PC-3 (cell line): ENCODE data around the gene CROCC.

Experiments
- EZH2 ChIP-seq: fragments of 300-600 bp; sonication (generic); IDR thresholded peaks from one replicate; pipeline ENCODE4 v1.6.1; 2017; ENCODE audit warnings: antibody characterized with exemption, mild to moderate bottlenecking, low read length; ENCODE audit not compliant: unreplicated experiment
- EZH2phosphoT487 ChIP-seq: fragments of 300-600 bp; sonication (generic); IDR thresholded peaks from 2 replicates; pipeline ENCODE4 v1.6.1; 2018; ENCODE audit warnings: mild to moderate bottlenecking, antibody characterized with exemption, low read length, borderline replicate concordance
- TF ChIP-seq, protein P1 (sequence below): fragments of 300-600 bp; sonication (generic); conservative IDR thresholded peaks from 2 replicates; pipeline ENCODE4 v1.5.1; 2017; ENCODE audit warnings: antibody characterized with exemption, low read depth, mild to moderate bottlenecking, low read length

DNA sequence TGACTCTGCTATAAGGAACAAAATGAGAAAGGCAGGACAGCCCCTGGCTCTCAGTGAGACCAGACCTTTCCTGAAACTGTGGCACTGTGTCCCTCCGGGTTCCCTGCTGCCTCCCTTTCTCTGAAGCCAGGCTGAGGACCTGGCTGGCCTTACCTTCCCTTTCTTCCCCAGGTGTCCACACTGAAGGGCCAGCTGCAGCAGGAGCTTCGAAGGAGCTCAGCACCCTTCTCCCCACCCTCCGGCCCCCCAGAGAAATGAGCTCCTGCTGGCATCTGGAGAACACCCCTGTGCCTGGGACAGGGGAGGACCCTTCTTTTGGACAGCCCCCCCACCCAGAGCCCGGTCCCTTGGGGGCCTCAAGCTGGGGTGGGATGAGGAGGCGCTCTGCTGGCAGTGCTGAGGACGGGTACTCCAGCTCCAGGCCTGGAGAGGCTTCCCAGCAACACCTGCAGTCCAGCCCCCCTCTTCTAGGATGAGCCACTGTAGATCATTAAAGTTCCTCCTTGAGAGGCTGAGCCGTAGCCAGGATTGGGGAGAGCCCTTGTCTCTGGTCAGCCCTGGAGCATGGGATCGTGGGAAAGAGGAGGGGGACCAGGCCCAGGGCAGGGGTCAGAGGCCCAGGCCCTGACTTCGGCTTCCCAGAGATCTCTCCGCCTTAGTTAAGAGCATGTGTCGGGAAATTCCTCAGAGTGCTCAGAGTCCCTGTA lies 50.6 kb downstream of the CROCC start:
- TF ChIP-seq EZH2 = no peak
- TF ChIP-seq, protein P1, sequence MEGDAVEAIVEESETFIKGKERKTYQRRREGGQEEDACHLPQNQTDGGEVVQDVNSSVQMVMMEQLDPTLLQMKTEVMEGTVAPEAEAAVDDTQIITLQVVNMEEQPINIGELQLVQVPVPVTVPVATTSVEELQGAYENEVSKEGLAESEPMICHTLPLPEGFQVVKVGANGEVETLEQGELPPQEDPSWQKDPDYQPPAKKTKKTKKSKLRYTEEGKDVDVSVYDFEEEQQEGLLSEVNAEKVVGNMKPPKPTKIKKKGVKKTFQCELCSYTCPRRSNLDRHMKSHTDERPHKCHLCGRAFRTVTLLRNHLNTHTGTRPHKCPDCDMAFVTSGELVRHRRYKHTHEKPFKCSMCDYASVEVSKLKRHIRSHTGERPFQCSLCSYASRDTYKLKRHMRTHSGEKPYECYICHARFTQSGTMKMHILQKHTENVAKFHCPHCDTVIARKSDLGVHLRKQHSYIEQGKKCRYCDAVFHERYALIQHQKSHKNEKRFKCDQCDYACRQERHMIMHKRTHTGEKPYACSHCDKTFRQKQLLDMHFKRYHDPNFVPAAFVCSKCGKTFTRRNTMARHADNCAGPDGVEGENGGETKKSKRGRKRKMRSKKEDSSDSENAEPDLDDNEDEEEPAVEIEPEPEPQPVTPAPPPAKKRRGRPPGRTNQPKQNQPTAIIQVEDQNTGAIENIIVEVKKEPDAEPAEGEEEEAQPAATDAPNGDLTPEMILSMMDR = no peak
- no peak for TF ChIP-seq EZH2phosphoT487
